HepG2 (cell line): ENCODE data around the gene KIAA2012. TPM values are rescaled to one million over a fixed set of nuclear protein-coding genes. Genes with fewer than 3 reads are reported as not detected.

Experiments
- ATAC-seq: fragments of 200-7000 bp; cut with Tn5 transposase; 3 replicates; pipeline ENCODE4 v1.9.1; 2020; ENCODE audit warnings: mild to moderate bottlenecking, moderate library complexity
- BruUV-seq: library from RNA; stranded (reverse); fragments of 400-500 nt; replicated peaks from 2 replicates; lab custom pipeline; 2021; lab: Mats Ljungman, UMichigan
- CTCF ChIA-PET: fragments of 300-600 bp; formaldehyde crosslinking; extraction: SDS; loops from one replicate; lab custom pipeline; 2021; ENCODE audit warnings: low total read pairs, inconsistent platforms, low intra/inter-chr PET ratio; lab: Yijun Ruan, JAX
- POLR2A ChIA-PET: fragments of 350-600 bp; sonication (Branson Sonifier 250); formaldehyde crosslinking; loops from one replicate; lab custom pipeline; 2020; ENCODE audit warnings: antibody characterized with exemption, inconsistent platforms; lab: Yijun Ruan, JAX
- DNase-seq: peaks from one replicate; pipeline ENCODE4 v3.0.0-alpha.2; 2015; ENCODE audit warnings: low spot score
- FAIRE-seq: peaks from 3 replicates; lab custom pipeline; 2011; peaks lifted over from hg19 to GRCh38; lab: Jason Lieb, UNC
- H2AFZ ChIP-seq: one replicate; pipeline ENCODE4 v1.6.1; 2011; ENCODE audit warnings: low read length, inconsistent platforms
- H3K27ac ChIP-seq: fragments of 300-600 bp; 3 replicates; pipeline ENCODE4 v1.8.0; 2011; ENCODE audit warnings: mixed run types, mild to moderate bottlenecking, mixed read lengths, low read length, inconsistent platforms; ENCODE audit not compliant: insufficient read depth; ENCODE audit errors: extremely low read length
- H3K27me3 ChIP-seq, 2 experiments: fragments of 200-600 bp in 1 of 2; 2 replicates in 1 of 2; 3 replicates in 1 of 2; pipeline versions ENCODE4 v1.6.0 to v1.8.0; 2011; ENCODE audit warnings: low read length in 2 of 2, mild to moderate bottlenecking in 2 of 2, moderate library complexity in 2 of 2, inconsistent platforms in 1 of 2; ENCODE audit not compliant: insufficient read depth in 2 of 2, control insufficient read depth in 1 of 2
- H3K36me3 ChIP-seq, 2 experiments: fragments of 200-600 bp in 1 of 2; replicated peaks in 1 of 2; 2 replicates in 1 of 2; 3 replicates in 1 of 2; pipeline versions ENCODE4 v1.5.1 to v1.8.0; 2011; ENCODE audit warnings: low read length in 2 of 2, inconsistent platforms in 1 of 2; ENCODE audit not compliant: insufficient read depth in 2 of 2, control insufficient read depth in 1 of 2
- H3K4me1 ChIP-seq: 2 replicates; pipeline ENCODE4 v1.5.1; 2012; ENCODE audit warnings: low read length, inconsistent platforms; ENCODE audit not compliant: insufficient read depth
- H3K4me2 ChIP-seq: 2 replicates; pipeline ENCODE4 v1.6.0; 2011; ENCODE audit warnings: low read depth, low read length, inconsistent platforms
- H3K4me3 ChIP-seq, 3 experiments: fragments of 200-600 bp in 1 of 3; sonication (generic), shearing (Covaris generic) in 1 of 3; replicated peaks in 1 of 3; 2 replicates each; pipeline ENCODE4 v1.5.1; 2011 to 2016; ENCODE audit warnings: low read length in 3 of 3, inconsistent platforms in 2 of 3, low read depth in 2 of 3, mild to moderate bottlenecking in 2 of 3, control low read depth in 1 of 3, mixed read lengths in 1 of 3; ENCODE audit not compliant: insufficient read depth in 1 of 3
- H3K79me2 ChIP-seq: one replicate; pipeline ENCODE4 v1.6.1; 2011; ENCODE audit warnings: low read length, inconsistent platforms; ENCODE audit not compliant: insufficient read depth
- H3K9ac ChIP-seq: 2 replicates; pipeline ENCODE4 v1.6.0; 2011; ENCODE audit warnings: mild to moderate bottlenecking, low read depth, low read length, inconsistent platforms; ENCODE audit not compliant: insufficient read depth
- H3K9me3 ChIP-seq: 2 replicates; pipeline ENCODE4 v1.5.1; 2012; ENCODE audit warnings: mild to moderate bottlenecking, low read length
- H4K20me1 ChIP-seq: 2 replicates; pipeline ENCODE4 v1.6.0; 2011; ENCODE audit warnings: inconsistent platforms, mild to moderate bottlenecking, low read length, moderate library complexity; ENCODE audit not compliant: insufficient read depth
- ARNT2 ChIP-seq: sonication (generic); formaldehyde crosslinking; IDR thresholded peaks from 2 replicates; pipeline ENCODE4 v1.8.0; 2022; ENCODE audit warnings: mild to moderate bottlenecking, low read depth, missing genetic modification reagents, moderate library complexity
- MED13 ChIP-seq: sonication (generic); formaldehyde crosslinking; IDR thresholded peaks from 2 replicates; pipeline ENCODE4 v1.5.0; 2020; ENCODE audit warnings: missing genetic modification reagents
- PAF1 ChIP-seq: IDR thresholded peaks from 2 replicates; pipeline ENCODE4 v1.6.1; 2016; ENCODE audit warnings: missing genetic modification reagents, missing compliant biosample characterization
- RAD51 ChIP-seq: fragments of 450-650 bp; IDR thresholded peaks from 2 replicates; pipeline ENCODE4 v1.6.1; 2016; ENCODE audit warnings: borderline replicate concordance
- ZFP82 ChIP-seq: sonication (generic); formaldehyde crosslinking; IDR thresholded peaks from 2 replicates; pipeline ENCODE4 v1.5.1; 2020; ENCODE audit warnings: mild to moderate bottlenecking, missing genetic modification reagents, borderline replicate concordance
- ZNF138 ChIP-seq: sonication (generic); formaldehyde crosslinking; IDR thresholded peaks from 2 replicates; pipeline ENCODE4 v1.5.0; 2020; ENCODE audit warnings: mild to moderate bottlenecking, low read depth, missing genetic modification reagents
- in situ Hi-C: cut with HindIII; loops from 2 replicates; pipeline ENCODE4 v1.10.0; 2017; ENCODE audit warnings: low pct_unique_long_range_greater_than_20kb; ENCODE audit not compliant: extremely low pct_ligation_motif_present
- intact Hi-C: fragments of 100-400 bp; cut with micrococcal nuclease; formaldehyde crosslinking; loops from one replicate; pipeline ENCODE4 v1.10.0; 2022; ENCODE audit not compliant: unreplicated experiment
- polyA plus RNA-seq, 8 experiments: library from polyadenylated mRNA; depleted of rRNA in 3 of 8; stranded (reverse) in 7 of 8; unstranded in 1 of 8; fragments of >200 nt; fragmentation: Illumina TruSeq in 4 of 8; extraction: Trizol in 4 of 8; gene quantifications; 2 replicates each; pipeline versions ENCODE4 v1.2.1 to v1.2.3, GENCODE V29; 2011 to 2016; ENCODE audit warnings: low read depth in 4 of 8, missing spikeins in 1 of 8, mixed read lengths in 1 of 8; ENCODE audit not compliant: insufficient read depth in 1 of 8
- total RNA-seq, 5 experiments: library from RNA; depleted of rRNA; stranded (reverse); fragments of >200 nt; fragmentation: Illumina TruSeq; extraction: Trizol; gene quantifications; 2 replicates each; pipeline ENCODE4 v1.2.3, GENCODE V29; 2016; ENCODE audit warnings: low read depth in 1 of 5
- TF ChIP-seq, protein P1 (sequence below): sonication (generic); formaldehyde crosslinking; IDR thresholded peaks from 2 replicates; pipeline ENCODE4 v1.9.0; 2021; ENCODE audit warnings: missing genetic modification reagents, borderline replicate concordance
- TF ChIP-seq, protein P2 (sequence below): sonication (generic); formaldehyde crosslinking; IDR thresholded peaks from 2 replicates; pipeline ENCODE4 v1.4.0; 2020; ENCODE audit warnings: missing genetic modification reagents
- TF ChIP-seq, protein P3 (sequence below): sonication (generic); formaldehyde crosslinking; IDR thresholded peaks from 2 replicates; pipeline ENCODE4 v1.5.1; 2020; ENCODE audit warnings: mild to moderate bottlenecking, missing genetic modification reagents
- TF ChIP-seq, protein P4 (sequence below): sonication (generic); formaldehyde crosslinking; IDR thresholded peaks from 2 replicates; pipeline ENCODE4 v1.4.0; 2020; ENCODE audit warnings: missing genetic modification reagents

Gene KIAA2012
- total and polyA plus RNA-seq, 2 of the 13 experiments (the other 11 are each of a cell fraction or from before 2014, with no cell fraction given) = not detected

DNA sequence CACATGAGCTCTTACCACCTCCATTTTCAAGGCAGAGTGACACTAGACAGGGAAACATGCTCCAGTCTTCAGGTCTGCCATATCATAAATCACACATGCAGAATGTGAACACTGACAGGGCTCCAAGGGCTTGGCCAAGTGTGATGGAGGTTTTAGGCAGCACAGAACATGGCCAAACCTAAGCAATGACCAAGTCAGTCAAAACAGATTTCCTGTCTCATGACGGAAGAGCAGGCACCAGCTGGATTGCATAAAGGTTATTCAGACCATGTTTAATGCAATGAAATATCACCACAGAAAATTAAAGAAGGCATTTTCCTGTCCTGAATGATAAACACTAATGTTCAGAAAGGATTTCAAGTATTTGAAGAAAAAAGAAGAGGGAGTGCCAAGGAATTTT, 92.9 kb downstream of the KIAA2012 start (continued):
- TF ChIP-seq, protein P1, sequence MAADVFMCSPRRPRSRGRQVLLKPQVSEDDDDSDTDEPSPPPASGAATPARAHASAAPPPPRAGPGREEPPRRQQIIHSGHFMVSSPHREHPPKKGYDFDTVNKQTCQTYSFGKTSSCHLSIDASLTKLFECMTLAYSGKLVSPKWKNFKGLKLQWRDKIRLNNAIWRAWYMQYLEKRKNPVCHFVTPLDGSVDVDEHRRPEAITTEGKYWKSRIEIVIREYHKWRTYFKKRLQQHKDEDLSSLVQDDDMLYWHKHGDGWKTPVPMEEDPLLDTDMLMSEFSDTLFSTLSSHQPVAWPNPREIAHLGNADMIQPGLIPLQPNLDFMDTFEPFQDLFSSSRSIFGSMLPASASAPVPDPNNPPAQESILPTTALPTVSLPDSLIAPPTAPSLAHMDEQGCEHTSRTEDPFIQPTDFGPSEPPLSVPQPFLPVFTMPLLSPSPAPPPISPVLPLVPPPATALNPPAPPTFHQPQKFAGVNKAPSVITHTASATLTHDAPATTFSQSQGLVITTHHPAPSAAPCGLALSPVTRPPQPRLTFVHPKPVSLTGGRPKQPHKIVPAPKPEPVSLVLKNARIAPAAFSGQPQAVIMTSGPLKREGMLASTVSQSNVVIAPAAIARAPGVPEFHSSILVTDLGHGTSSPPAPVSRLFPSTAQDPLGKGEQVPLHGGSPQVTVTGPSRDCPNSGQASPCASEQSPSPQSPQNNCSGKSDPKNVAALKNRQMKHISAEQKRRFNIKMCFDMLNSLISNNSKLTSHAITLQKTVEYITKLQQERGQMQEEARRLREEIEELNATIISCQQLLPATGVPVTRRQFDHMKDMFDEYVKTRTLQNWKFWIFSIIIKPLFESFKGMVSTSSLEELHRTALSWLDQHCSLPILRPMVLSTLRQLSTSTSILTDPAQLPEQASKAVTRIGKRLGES = no peak
- TF ChIP-seq, protein P2, sequence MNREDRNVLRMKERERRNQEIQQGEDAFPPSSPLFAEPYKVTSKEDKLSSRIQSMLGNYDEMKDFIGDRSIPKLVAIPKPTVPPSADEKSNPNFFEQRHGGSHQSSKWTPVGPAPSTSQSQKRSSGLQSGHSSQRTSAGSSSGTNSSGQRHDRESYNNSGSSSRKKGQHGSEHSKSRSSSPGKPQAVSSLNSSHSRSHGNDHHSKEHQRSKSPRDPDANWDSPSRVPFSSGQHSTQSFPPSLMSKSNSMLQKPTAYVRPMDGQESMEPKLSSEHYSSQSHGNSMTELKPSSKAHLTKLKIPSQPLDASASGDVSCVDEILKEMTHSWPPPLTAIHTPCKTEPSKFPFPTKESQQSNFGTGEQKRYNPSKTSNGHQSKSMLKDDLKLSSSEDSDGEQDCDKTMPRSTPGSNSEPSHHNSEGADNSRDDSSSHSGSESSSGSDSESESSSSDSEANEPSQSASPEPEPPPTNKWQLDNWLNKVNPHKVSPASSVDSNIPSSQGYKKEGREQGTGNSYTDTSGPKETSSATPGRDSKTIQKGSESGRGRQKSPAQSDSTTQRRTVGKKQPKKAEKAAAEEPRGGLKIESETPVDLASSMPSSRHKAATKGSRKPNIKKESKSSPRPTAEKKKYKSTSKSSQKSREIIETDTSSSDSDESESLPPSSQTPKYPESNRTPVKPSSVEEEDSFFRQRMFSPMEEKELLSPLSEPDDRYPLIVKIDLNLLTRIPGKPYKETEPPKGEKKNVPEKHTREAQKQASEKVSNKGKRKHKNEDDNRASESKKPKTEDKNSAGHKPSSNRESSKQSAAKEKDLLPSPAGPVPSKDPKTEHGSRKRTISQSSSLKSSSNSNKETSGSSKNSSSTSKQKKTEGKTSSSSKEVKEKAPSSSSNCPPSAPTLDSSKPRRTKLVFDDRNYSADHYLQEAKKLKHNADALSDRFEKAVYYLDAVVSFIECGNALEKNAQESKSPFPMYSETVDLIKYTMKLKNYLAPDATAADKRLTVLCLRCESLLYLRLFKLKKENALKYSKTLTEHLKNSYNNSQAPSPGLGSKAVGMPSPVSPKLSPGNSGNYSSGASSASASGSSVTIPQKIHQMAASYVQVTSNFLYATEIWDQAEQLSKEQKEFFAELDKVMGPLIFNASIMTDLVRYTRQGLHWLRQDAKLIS (CRISPR knock-in tag) = no peak
- no peak for TF ChIP-seq MED13 (CRISPR knock-in tag)

DNA sequence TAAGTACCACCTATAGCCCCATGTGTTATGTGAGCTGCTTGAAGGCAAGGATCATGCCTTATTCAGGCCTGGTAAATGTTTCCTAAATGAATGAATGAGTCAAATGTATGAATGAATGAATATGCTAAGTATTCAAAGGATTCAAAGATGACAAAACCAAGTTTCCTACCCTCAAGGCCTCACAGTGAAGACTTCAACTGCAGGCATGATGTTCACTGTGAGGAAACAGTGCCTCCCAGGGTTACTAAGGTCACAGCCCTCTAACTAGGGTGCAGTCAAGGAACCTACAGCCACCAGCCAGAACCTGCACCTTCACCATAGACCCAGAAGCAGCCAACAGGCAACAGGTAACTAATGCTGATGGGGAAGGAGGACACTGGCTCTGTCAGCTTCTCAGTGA, 96.1 kb downstream of the KIAA2012 start:
- H3K27ac ChIP-seq = no peak overlapping the region
- CTCF ChIA-PET = no interaction called here
- TF ChIP-seq RAD51 (no peak), ARNT2 (CRISPR knock-in tag) (no peak), ZNF138 (CRISPR knock-in tag) (no peak), ZFP82 (no peak), PAF1 (CRISPR knock-in tag) (no peak)
- TF ChIP-seq, protein P3, sequence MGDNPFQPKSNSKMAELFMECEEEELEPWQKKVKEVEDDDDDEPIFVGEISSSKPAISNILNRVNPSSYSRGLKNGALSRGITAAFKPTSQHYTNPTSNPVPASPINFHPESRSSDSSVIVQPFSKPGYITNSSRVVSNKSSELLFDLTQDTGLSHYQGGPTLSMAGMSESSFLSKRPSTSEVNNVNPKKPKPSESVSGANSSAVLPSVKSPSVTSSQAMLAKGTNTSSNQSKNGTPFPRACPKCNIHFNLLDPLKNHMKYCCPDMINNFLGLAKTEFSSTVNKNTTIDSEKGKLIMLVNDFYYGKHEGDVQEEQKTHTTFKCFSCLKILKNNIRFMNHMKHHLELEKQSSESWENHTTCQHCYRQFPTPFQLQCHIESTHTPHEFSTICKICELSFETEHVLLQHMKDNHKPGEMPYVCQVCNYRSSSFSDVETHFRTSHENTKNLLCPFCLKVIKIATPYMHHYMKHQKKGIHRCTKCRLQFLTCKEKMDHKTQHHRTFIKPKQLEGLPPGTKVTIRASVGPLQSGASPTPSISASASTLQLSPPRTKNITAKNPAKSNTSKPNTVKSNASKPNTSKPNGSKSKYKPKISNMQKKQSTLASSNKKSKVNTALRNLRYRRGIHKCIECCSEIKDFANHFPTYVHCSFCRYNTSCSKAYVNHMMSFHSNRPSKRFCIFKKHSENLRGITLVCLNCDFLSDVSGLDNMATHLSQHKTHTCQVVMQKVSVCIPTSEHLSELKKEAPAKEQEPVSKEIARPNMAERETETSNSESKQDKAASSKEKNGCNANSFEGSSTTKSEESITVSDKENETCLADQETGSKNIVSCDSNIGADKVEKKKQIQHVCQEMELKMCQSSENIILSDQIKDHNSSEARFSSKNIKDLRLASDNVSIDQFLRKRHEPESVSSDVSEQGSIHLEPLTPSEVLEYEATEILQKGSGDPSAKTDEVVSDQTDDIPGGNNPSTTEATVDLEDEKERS = no peak
- TF ChIP-seq, protein P4, sequence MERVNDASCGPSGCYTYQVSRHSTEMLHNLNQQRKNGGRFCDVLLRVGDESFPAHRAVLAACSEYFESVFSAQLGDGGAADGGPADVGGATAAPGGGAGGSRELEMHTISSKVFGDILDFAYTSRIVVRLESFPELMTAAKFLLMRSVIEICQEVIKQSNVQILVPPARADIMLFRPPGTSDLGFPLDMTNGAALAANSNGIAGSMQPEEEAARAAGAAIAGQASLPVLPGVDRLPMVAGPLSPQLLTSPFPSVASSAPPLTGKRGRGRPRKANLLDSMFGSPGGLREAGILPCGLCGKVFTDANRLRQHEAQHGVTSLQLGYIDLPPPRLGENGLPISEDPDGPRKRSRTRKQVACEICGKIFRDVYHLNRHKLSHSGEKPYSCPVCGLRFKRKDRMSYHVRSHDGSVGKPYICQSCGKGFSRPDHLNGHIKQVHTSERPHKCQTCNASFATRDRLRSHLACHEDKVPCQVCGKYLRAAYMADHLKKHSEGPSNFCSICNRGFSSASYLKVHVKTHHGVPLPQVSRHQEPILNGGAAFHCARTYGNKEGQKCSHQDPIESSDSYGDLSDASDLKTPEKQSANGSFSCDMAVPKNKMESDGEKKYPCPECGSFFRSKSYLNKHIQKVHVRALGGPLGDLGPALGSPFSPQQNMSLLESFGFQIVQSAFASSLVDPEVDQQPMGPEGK (CRISPR knock-in tag) = no peak

More for the DNA sequence above, 96.1 kb downstream of the KIAA2012 start:
- DNase-seq (no peak), FAIRE-seq (no peak), ATAC-seq (no peak)
- Histone ChIP-seq H3K79me2 (no peaks in the 10 kb centered on the region), H3K9me3 (no peaks in the 10 kb centered on the region), H3K4me2 (no peak overlapping the region), H2AFZ (no peak overlapping the region), H3K4me3 (no peak overlapping the region), H3K4me1 (peaks cover 14% of the 10 kb centered on the region), H3K36me3 (no peaks in the 10 kb centered on the region), H4K20me1 (no peaks in the 10 kb centered on the region), H3K27me3 (no peaks in the 10 kb centered on the region; a peak in 1 of 5 replicates), H3K9ac (no peak overlapping the region)
- POLR2A ChIA-PET = no interaction called here
- BruUV-seq = no TSS peak
- intact Hi-C loops (no loop called here), in situ Hi-C loops (no loop called here)
